H1 (cell line): ENCODE results near the gene KRT222. TPM values are rescaled to one million over a fixed set of nuclear protein-coding genes. Genes with fewer than 3 reads are reported as not detected.
A peak's percentile ranks its signal among the peaks of the same experiment; 100 is the strongest.

Experiments used
- CHD1 ChIP-seq: IDR thresholded peaks from 2 replicates; pipeline ENCODE4 v1.6.1; 2012; ENCODE audit warnings: low read depth, low read length, improper control_type of control experiment
- CTCF ChIP-seq, 3 experiments: IDR thresholded peaks; 1 replicate in 2 of 3; 2 replicates in 1 of 3; pipeline versions ENCODE4 v1.5.1 to v1.6.1; 2011; ENCODE audit warnings: low read length in 3 of 3, mild to moderate bottlenecking in 3 of 3, inconsistent platforms in 2 of 3, low read depth in 1 of 3, moderate library complexity in 1 of 3; ENCODE audit not compliant: insufficient read depth in 1 of 3; ENCODE audit errors: control extremely low read depth in 1 of 3
- KDM5A ChIP-seq: fragments of 200-600 bp; IDR thresholded peaks from 2 replicates; pipeline ENCODE4 v1.7.1; 2012; ENCODE audit warnings: mild to moderate bottlenecking, low read length, inconsistent platforms, mixed read lengths
- PHF8 ChIP-seq: fragments of 200-600 bp; sonication (generic); conservative IDR thresholded peaks from 2 replicates; pipeline ENCODE4 v1.7.1; 2012; ENCODE audit warnings: low read depth, mild to moderate bottlenecking, inconsistent platforms, low read length, moderate library complexity
- POU5F1 ChIP-seq: IDR thresholded peaks from 2 replicates; pipeline ENCODE4 v1.6.1; 2011; ENCODE audit warnings: low read depth, mild to moderate bottlenecking, low read length, moderate library complexity
- RBBP5 ChIP-seq: IDR thresholded peaks from 2 replicates; pipeline ENCODE4 v1.7.1; 2012; ENCODE audit warnings: low read depth, mild to moderate bottlenecking, inconsistent platforms, low read length, moderate library complexity, borderline replicate concordance
- SP1 ChIP-seq: IDR thresholded peaks from 2 replicates; pipeline ENCODE4 v1.6.1; 2011; ENCODE audit warnings: low read depth, low read length
- TAF1 ChIP-seq: IDR thresholded peaks from 2 replicates; pipeline ENCODE4 v1.6.1; 2011; ENCODE audit warnings: mild to moderate bottlenecking, low read depth, low read length
- polyA plus RNA-seq, 7 experiments: library from polyadenylated mRNA; depleted of rRNA in 3 of 7; stranded (reverse) in 5 of 7; unstranded in 2 of 7; fragments of >200 nt in 5 of 7; fragments of 200-250 nt in 2 of 7; gene quantifications; 1 replicate in 5 of 7; 2 replicates in 1 of 7; 4 replicates in 1 of 7; pipeline versions ENCODE4 v1.2.1 to v1.2.3, GENCODE V29; 2011 to 2013; ENCODE audit warnings: missing spikeins in 2 of 7, mixed read lengths in 2 of 7
- total RNA-seq: library from RNA; stranded (reverse); fragmentation: NEBNext Ultra II Directional; extraction: Animal tissue kit (Norgen Biotek cat#: 25700); gene quantifications from 2 replicates; pipeline ENCODE4 v1.2.1, GENCODE V29; 2021
- TF ChIP-seq, protein P1 (sequence below): IDR thresholded peaks from 2 replicates; pipeline ENCODE4 v1.6.1; 2011; ENCODE audit warnings: low read depth, mild to moderate bottlenecking, low read length; ENCODE audit not compliant: insufficient read depth

Gene KRT222
- total and polyA plus RNA-seq, 2 of the 8 experiments (the other 6 are each of a cell fraction or from before 2014, with no cell fraction given) = 0.08 to 0.61 TPM

DNA sequence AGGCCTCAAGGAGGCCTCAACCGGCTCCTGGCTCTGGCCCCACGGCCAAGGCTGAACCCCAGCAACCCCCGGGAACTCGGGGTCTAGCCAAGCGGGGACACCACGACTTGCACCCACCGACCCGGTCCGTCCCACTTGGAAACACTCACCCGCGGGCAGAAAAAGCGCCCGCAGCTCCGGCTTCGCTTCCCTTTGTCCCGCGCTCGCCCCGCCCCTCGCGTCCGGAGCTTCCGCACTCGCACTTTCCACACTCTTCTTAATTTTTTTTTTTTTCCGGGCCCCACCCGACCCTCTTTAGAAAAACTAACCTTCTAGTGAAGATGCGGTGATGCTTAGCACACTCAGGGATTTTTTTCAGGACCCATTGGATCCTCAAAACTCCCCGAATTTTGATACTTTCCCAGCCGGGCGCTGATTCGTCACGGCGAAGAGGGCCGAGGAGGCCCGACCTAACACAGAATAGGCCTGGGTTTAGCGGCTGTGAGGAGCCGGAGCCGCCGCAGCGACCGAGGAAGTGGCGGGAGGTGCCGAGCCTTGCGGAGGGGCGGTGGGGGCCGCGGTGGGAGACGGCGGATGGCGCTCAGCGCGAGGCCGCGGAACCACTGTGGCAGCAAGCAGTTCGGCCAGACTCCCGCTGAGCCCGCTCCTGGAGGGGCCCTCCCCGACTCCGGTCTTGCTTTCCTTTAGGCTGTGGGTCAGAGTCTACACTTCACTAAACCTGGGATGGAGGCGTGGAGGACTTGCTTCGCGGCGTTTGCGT lies 17.2 kb downstream of the KRT222 start, which contains the start of gene SMARCE1 (continued):
- TF ChIP-seq PHF8 (peak; percentile 92), TAF1 (peak; percentile 83), SP1 (0 out of 2 replicates have a peak, but pooled peaks have one; percentile 9), CHD1 (no peak), POU5F1 (no peak), KDM5A (no peak; the same call in 1 of the 2 replicates), RBBP5 (peak; percentile 82; the same call in 1 of the 2 replicates), CTCF (IDR thresholded peaks at IDR 0.05; ENCODE audit: control extremely low read depth in 1 of 3, insufficient read depth in 1 of 3, low read depth in 1 of 3, low read length in 3 of 3) (no peak)
- TF ChIP-seq, protein P1, sequence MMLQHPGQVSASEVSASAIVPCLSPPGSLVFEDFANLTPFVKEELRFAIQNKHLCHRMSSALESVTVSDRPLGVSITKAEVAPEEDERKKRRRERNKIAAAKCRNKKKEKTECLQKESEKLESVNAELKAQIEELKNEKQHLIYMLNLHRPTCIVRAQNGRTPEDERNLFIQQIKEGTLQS = no peak
